ENCODE measurements around the gene MED27. TPM values are rescaled to one million over a fixed set of nuclear protein-coding genes. Genes with fewer than 3 reads are reported as not detected.
A peak's percentile ranks its signal among the peaks of the same experiment; 100 is the strongest.

Gene MED27, protein sequence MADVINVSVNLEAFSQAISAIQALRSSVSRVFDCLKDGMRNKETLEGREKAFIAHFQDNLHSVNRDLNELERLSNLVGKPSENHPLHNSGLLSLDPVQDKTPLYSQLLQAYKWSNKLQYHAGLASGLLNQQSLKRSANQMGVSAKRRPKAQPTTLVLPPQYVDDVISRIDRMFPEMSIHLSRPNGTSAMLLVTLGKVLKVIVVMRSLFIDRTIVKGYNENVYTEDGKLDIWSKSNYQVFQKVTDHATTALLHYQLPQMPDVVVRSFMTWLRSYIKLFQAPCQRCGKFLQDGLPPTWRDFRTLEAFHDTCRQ
- 17.2 and 20.1 TPM in 2 replicates for total RNA-seq

DNA sequence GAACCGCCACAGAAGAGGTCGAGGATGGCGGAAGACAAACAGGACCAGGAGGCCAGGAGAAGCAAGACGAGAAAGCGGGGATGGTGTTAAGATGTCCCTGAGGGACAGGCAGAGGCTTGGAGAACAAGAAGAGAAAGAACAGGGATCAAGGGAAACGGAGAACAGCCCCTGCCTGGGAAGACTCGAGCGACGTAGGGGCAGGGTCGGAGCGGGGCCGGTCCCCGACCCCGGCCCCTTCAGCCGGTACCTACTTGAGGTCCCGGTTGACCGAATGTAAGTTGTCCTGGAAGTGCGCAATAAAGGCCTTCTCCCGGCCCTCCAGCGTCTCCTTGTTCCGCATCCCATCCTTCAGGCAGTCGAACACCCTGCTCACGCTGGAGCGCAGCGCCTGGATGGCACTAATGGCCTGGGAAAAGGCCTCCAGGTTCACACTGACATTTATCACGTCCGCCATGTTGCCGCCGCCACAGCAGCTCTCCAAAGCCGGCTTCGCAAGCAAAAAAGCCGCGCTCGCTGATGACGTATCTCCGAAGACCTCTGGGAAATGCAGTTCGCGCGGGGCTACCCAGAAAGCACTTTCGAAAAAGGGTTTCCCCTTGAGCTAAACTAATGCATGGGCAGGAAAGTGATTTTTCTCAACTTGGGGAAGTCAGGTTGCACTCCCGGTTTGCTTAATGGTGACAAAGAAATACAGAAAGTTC is at the start of gene MED27:
Gene MED27, minus strand, starts transcription at position 477 of the 701 bp plus-strand sequence. Its CDS starts 23 bp downstream, at position 454.
- DNase-seq (ENCODE audit: low read depth, low spot score) = peak; percentile 65

DNA sequence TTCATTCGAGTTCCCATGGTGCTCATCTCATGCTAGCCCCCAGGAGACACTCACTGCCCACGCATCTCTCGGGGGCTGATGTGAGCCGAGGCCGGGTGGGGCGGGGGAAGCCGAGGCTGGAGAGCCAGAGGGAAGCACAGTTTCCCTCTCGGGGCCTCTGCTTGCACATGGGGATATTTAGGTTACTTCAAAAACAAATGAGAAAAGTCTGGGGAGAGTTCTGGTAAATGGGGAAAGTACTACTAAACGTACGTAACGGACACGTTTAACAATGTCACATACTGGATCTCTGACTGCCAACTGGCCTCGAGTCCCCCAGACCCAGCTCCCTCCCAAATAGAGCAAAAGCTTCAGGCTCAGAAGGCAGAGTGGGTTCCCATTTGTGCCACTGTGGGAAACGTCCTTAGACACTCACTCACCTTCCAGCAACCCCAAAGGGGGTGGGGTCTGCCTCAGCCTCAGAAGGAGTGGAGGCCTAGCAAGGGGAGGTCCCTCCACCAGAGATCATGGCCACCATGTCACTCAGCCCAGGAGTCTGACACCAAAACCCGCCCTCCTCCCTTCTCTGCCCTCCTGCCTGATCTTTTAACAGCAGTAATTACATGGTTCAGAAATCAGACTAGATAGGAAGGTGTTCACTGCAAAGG is 48.3 kb upstream of the MED27 start:
- no peak for DNase-seq (ENCODE audit: low read depth, low spot score)

DNA sequence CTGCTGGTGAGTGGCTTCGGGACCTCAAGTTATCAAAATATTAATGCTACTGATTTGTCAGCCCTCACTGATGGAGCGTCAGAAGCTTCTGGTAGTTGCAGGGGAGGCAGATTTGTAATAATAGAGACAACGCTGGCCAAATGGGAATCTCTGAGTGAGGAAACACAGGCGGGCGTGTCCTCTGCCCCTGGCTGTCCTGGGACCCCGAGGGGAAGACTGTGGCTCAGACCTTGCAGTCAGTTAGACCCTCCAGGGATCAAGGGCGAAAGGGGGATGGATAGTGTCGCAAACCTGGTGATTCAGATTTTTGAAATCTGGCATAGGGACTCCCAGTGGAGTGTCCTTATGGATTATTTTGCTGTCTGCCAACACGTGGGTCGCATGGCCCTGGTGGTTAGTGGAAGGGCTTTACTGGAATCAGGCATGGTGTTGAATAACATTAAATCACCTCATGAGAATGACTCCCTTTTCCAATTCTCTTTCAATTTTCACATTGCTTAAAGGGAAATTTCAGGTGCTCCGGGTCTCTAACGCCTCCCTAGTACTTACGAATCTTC is 47.1 kb upstream of the MED27 start:
- no peak for DNase-seq (ENCODE audit: low read depth, low spot score)

DNA sequence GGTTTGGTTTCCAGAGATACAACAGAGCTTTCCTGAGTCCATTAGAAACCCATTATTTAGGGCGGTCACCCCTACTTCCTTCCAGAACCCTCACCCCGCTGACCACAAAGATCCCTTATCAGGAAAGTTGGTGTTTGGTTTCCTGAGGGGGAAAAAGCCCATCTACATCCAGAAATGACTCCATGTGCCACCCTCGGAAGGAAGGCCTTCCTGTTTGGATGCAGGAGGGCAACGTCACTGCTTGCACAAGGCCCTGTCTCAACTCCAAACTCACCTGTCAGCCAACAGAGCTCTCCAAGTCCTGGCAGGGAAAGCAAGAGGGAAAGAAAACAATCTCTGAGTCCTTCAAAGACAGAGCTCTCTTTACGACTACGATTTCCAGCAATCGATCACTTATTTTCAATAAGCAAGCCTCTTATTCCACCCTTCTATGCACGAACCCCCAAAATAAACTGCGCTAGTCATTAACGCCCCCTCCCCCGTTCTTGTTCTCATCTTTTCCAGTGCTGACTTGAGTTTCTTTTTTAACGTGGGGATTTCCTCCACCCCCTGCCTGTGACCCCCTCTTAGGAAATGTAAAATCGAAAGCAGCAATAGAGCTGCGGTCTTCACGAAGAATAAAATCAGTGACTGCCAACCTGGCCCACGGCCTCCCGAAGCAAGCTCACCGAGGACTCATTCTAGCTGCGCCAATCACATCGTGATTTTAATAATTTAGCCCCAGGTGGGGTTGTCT is 46.4 kb upstream of the MED27 start:
- DNase-seq (ENCODE audit: low read depth, low spot score) = no peak

DNA sequence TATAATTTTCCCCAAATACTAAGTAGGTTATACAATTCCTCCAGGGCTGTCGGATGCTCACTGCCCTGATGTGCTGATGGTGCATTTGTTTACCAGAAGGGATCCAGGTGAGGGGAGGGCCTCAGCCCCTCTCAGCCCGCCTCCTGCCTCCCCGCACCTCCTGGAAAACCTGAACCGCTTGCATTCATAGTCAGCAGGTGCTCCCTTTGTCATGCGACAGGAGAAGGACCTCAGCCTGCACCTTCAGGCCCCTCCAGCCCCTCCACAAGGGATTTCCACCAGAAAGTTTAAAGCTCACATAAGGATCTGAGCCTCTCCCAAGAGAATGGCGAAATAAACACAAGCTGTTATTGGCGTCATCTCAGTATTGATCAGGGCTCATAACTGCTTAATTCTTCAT is 45.7 kb upstream of the MED27 start:
- no peak for DNase-seq (ENCODE audit: low read depth, low spot score)

DNA sequence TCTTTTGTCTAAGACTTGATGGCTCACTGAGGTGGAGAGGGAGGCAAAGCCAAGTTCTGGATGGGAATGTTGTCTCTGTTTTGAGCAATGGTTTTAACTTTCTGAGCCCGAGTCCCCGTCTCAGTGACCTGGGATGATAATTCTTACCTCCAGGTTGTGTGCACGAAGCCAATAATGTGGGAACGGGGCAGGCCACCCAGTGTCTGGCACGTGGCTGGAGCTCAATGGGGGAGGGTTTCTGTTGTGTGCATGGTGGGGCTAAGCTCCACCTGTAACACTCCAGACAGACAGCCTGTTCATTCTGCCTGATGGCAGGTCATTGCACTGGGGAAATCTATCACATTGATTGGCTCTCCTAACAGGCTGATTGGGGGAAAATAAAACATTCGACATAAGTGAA is 45.1 kb upstream of the MED27 start:
- no peak for DNase-seq (ENCODE audit: low read depth, low spot score)

DNA sequence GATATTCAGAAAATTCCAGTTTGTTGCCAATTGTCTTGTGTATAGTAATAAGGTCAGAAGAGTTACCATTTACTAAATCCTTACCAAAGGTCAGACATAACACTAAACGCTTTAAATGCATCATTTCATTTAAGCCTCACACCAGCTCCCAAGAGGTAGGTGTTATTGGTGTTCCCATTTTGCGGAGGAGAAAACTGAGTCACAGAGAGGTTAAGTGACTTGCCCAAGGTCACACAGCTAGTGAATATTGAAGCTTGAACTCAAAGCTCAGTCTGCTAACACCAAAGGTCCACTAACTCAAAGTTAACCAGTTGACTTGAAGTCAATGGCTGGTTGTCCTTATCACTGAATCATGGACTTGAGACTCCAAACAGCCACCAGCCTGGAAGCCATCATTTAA is 41.4 kb upstream of the MED27 start:
- no peak for DNase-seq (ENCODE audit: low read depth, low spot score)

DNA sequence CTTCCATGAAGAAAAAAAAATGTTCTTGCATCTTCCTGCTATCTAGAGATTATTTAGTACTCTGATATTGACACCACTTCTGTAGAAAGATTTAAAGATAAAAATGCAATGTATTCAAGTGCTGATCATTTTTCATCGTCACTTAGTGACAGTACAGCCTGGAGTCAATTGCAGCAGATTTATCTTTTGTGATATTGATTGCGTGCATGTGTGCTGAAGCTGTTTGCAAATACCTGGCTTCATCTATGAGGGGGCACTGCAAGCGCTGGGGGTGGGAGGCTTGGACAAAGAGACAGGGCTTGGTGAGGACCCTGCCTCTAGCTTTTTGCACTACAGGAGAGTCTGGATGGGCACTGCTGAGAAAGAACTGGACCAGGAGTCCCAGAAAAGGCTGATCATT is 38.0 kb upstream of the MED27 start:
- DNase-seq (ENCODE audit: low read depth, low spot score) = no peak

DNA sequence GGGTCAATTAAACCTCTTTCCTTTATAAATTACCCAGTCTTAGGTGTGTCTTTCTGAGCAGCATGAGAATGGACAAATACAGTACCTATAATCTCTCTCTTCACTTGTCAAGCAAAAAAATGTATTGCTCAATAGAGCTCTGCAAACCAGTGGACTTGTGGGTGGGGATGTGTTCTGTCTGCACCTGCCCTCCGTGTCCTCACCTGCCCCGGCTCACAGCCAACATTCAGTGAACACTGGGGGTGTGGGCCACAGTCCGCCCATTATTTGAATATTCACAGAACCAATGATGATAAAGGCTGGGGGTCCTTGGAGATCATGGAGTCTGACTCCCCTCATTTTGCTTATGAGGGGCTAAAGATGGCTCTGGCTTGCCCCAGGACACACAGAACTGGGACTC is 36.9 kb upstream of the MED27 start:
- DNase-seq (ENCODE audit: low read depth, low spot score) = no peak

DNA sequence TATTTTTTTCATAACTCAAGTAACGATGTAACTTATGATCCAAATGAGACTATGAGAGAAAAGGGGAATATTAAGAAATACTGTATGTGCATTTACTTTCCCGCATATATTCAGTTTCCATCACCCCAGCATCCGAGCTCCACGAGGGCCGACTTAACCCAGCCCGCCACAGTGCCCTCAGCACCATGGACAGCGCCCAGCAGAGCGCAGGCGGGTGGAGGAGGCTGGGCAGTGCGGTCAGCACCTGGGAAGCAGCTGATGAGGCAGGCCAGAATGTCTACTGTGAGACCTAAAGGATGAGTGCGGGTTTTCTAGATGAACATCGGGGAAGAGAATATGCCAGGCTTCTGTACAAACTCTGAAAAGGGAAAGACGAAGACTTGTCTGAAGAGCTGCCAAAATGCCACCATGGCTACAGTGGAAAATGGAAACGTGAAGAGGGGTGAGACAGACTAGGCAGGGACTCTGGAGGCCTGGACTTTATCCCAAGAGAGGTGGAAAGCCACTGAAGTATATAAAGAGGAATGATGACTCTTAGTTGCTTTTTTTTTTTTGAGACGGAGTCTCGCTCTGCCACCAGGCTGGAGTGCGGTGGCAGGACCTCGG is 34.5 kb upstream of the MED27 start:
- no peak for DNase-seq (ENCODE audit: low read depth, low spot score)

DNA sequence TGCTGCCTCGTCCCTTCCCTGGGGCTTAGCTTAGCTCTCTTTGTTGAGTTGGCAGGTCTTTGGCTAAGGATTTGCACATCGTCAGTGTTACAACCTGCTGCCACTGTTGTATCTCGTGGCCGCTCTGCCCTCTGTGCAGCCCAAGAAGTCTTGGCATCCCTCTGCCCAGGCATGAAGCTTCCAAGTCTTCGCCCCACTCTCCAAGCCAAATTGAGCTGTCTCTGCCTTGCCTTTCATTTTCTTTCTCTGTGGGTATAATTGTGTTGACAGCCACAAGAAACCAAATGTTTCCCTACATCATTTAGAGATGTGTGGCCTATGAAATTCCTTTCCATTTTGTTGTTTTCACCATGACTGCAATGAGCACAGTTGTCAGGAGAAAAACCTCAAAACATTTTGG is 29.6 kb upstream of the MED27 start:
- DNase-seq (ENCODE audit: low read depth, low spot score) = no peak

DNA sequence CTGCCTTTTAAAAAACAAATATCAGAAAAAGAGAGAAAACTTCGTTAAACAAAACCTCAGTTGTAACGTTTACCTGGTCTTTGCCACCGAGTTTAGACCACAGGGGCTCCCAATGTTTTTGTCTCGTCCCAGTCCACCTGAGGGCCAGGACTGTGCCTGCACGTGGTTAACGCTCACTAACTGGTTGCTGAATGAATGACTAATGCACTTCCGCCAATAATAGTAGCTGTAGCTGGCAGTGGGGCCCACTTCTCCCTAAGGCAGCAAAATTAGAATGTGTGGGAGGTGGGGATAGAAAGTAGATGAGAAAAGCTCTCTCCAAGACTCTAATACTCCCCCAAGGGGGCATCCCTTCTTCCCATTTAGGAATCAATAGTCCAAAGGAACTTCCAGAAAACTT is 29.1 kb upstream of the MED27 start:
- no peak for DNase-seq (ENCODE audit: low read depth, low spot score)

DNA sequence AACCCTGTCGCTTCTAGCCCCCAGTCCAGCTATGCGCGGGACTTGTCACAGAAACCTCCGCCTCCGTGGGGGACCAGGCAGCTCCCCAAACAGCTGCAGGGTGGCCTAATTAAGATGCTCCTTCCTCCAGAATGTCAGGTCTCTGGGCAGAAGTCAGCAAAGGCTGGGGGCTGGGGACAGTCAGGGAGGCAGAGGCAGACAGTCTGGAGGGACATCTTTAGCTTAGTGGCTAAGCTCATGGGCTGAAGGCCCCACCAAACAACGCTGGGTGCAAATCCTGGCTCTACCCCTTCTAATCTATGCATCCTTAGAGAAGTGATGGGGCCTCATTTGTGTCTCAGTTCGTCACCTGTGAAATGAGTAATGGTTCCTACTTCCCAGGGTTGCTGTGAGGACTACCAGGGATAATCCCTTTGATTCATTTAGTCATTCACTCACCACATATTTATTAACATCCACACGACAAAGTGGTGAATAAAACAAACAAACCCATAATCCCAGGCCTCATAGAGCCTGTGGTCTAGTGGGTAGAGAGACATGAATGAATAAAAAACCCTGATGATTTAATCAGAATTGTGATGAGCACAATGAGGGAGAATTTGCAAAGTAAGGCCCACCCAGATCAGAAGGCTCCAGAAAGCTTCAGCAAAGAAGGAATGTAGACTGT is 20.2 kb upstream of the MED27 start:
- no peak for DNase-seq (ENCODE audit: low read depth, low spot score)

DNA sequence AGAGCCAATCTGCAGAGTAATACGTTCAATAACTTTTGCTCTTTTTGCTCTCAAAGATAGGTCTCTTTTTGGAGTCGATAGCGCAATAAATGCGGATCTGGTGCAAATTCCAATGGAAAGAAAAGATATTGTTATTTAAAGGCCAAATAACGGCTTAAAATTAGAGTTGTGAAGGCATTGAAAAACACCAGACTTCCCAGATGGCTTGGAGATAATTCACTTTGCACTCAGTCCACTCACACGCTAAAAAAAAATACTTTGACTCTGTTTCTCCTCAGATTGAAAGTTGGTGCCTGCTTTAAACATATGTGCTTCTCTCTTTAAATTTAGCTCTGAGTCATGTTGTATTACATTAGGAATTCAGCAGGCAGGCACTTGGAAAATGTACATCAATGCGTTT is 19.5 kb upstream of the MED27 start:
- DNase-seq (ENCODE audit: low read depth, low spot score) = no peak

DNA sequence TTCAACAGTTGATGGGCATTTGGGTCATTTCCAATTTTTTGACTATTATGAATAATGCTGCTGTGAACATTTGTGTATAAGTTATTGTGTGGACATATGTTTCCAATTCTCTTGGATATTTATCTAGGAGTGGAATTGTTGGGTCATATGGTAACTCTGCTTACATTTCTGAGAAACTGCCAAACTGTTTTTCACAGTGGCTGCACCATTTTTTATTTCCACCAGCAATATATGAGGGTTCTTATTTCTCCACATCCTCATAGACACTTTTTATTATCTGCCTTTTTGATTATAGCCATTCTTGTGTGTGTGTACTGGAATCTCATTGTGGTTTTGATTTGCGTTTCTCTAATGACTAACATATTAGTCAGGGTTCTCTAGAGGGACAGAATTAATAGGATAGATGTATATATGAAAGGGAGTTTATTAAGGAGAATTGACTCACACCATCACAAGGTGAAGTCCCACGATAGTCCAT is 14.7 kb upstream of the MED27 start:
- DNase-seq (ENCODE audit: low read depth, low spot score) = no peak

DNA sequence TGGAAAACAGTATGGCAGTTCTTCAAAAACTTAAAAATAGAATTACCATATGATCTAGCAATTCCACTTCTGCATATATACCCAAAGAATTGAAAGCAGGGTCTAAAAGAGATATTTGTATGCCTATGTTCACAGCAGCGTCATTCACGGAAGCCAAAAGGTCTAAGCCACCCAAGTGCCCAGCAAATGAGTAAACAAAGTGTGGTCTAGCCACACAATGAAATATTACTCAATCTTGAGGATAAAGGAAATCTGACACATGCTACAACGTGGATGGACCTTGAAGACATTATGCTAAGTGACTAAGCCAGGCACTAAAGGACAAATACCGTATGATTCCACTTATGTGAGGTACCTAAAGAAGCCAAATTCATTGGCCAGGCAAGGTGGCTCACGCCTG is 11.1 kb upstream of the MED27 start:
- DNase-seq (ENCODE audit: low read depth, low spot score) = no peak

DNA sequence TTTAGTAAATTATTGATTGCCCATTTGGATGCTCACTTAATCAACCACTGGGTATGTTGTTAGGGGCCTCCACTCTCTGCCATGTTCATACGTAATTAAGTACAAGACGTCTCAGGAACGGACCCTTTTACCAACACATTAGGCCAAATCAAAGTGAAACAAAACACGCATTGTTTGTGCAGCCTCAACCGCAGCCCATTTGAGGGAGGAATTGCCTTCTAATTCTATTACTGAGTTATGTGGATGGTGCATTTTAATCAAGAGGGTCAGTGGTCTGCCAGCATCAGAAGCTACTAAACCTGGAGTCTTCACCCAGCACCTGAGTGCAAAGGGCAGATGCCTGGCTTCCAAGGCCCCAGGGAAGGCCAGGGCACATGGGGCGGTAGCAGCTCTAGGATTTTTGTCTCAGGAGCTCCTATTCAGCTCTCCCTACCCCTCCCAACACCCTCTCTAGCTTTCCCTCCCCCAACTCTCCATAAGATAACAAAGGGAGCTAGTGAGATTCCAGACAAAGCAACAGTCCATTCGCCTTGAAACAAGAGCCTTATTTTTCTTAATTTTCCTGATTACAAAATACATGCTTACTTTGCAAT is 7.9 kb upstream of the MED27 start:
- DNase-seq (ENCODE audit: low read depth, low spot score) = no peak

DNA sequence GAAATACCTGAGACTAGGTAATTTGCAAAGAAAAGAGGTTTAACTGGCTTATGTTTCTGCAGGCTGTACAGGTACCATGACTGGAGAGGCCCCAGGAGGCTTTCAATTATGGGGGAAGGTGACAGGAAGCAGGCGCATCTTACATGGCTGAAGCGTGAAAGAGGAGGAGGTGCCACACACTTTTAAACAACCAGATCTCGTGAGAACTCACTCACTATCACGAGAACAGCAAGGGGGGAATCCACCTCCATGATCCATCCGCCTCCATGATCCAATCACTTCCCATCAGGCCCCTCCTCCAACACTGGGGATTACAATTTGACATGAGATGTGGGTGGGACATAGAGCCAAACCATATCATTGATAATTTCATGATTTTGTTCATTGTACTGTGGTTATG is 2.5 kb upstream of the MED27 start:
- DNase-seq (ENCODE audit: low read depth, low spot score) = no peak

DNA sequence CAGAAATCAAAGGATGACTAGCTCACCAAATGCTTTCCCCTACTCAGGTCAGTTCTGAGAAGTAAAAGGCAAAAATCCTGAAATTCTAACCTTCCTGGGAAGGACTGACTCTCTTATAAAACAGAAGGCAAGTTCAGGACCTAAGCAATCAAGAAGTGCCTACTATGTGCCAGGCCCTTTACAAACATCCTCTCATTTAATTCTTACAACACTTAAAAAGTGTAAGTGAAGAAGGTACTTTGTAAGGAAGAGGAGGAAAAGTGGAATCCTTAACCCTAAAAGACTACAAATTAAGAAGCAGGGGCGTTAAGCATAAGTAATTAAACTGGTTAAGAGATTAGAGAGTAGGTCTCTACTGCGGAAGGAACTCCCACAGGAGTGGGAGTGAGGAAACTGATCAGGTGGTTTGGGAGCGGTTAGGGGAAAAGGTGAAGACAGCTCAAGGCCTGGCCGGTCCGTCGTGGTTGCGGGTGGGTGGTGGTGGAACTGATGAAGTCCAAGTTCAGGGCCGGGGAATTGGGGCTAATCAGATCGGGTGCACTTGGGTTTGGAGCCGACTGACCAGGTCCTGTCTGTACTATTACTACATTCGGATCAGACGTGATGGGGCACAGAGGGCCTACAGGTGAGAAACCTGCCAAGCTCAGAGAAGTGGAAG is 839 bp downstream of the MED27 start:
- no peak for DNase-seq (ENCODE audit: low read depth, low spot score)

Measured in pulmonary artery endothelial cell (primary cell).